ENCODE measurements around the gene C9orf40.

Gene C9orf40

GRCh38 chr9:74952201-74953151 lies at the start of gene C9orf40:
Gene C9orf40, minus strand, starts transcription at chr9:74952912. Its CDS starts 301 bp downstream, at chr9:74952611.
- H3K4me3 ChIP-seq (ENCODE audit: low read length) = peak within 1 kb of the TSS; percentile 95
- TF ChIP-seq CTCF (conservative IDR thresholded peaks at IDR 0.05; ENCODE audit: low read length) = peak; percentile 69
- DNase-seq (ENCODE audit: low read depth) = peak; percentile 82

GRCh38 chr9:75001719-75002421 lies 49.2 kb upstream of the C9orf40 start:
- peak; percentile 87 for DNase-seq (ENCODE audit: low read depth)
- no peak overlapping the region for H3K4me3 ChIP-seq (ENCODE audit: low read length)
- TF ChIP-seq CTCF (conservative IDR thresholded peaks at IDR 0.05; ENCODE audit: low read length) = peak; percentile 83

GRCh38 chr9:75000835-75001234 lies 48.1 kb upstream of the C9orf40 start:
- TF ChIP-seq CTCF (conservative IDR thresholded peaks at IDR 0.05; ENCODE audit: low read length) = no peak
- DNase-seq (ENCODE audit: low read depth) = no peak
- H3K4me3 ChIP-seq (ENCODE audit: low read length) = no peak overlapping the region

- TF ChIP-seq CTCF (conservative IDR thresholded peaks at IDR 0.05; ENCODE audit: low read length) = no peak
- no peak overlapping the region for H3K4me3 ChIP-seq (ENCODE audit: low read length)
- no peak for DNase-seq (ENCODE audit: low read depth)
Measured at GRCh38 chr9:74985041-74985440, 32.3 kb upstream of the C9orf40 start.

GRCh38 chr9:74983709-74984108 lies 31.0 kb upstream of the C9orf40 start:
- TF ChIP-seq CTCF (conservative IDR thresholded peaks at IDR 0.05; ENCODE audit: low read length) = no peak
- DNase-seq (ENCODE audit: low read depth) = no peak
- no peak overlapping the region for H3K4me3 ChIP-seq (ENCODE audit: low read length)

- TF ChIP-seq CTCF (conservative IDR thresholded peaks at IDR 0.05; ENCODE audit: low read length) = no peak
- no peak for DNase-seq (ENCODE audit: low read depth)
- H3K4me3 ChIP-seq (ENCODE audit: low read length) = no peak overlapping the region
Measured at GRCh38 chr9:74979844-74980243, 27.1 kb upstream of the C9orf40 start.

All from AG10803 (cell line).